Tibial nerve (tissue), 4 donors: ENCODE measurements around the gene MINK1. TPM values are rescaled to one million over a fixed set of nuclear protein-coding genes. Genes with fewer than 3 reads are reported as not detected.

Experiments used
- DNase-seq, 2 donors: peaks; one replicate each; pipeline ENCODE4 v3.0.0-alpha.2; 2019; ENCODE audit warnings: low spot score in 2 of 2
- H3K27ac ChIP-seq, 4 donors: fragments of 200-600 bp; sonication (generic) in 3 of 4; one replicate each; pipeline ENCODE4 v1.5.1; 2017 to 2019; ENCODE audit warnings: mild to moderate bottlenecking in 1 of 4
- H3K27me3 ChIP-seq, 2 donors: fragments of 200-600 bp; sonication (generic) in 1 of 2; one replicate each; pipeline versions ENCODE4 v1.5.1 to v1.6.0; 2017 to 2019
- H3K36me3 ChIP-seq, 3 donors: fragments of 200-600 bp; sonication (generic); one replicate each; pipeline ENCODE4 v1.5.1; 2018 to 2019
- H3K4me1 ChIP-seq, 4 donors: fragments of 200-600 bp; sonication (generic) in 3 of 4; one replicate each; pipeline ENCODE4 v1.5.1; 2017 to 2019
- H3K4me3 ChIP-seq, 4 donors: fragments of 200-600 bp; sonication (generic) in 3 of 4; one replicate each; pipeline ENCODE4 v1.5.1; 2017 to 2019; ENCODE audit warnings: mild to moderate bottlenecking in 1 of 4, moderate library complexity in 1 of 4
- H3K9me3 ChIP-seq, 4 donors: fragments of 200-600 bp; sonication (generic) in 3 of 4; one replicate each; pipeline ENCODE4 v1.5.1; 2017 to 2019
- CTCF ChIP-seq, 5 experiments: fragments of 200-600 bp in 3 of 5; fragments of 450-650 bp in 2 of 5; sonication (generic) in 3 of 5; IDR thresholded peaks; one replicate each; pipeline ENCODE4 v1.5.1; 2016 to 2019; ENCODE audit warnings: antibody characterized with exemption in 5 of 5, mild to moderate bottlenecking in 3 of 5, moderate library complexity in 2 of 5
- EP300 ChIP-seq, 2 donors: sonication (generic); formaldehyde crosslinking; IDR thresholded peaks; one replicate each; pipeline ENCODE4 v1.6.1; 2017; ENCODE audit warnings: antibody characterized with exemption in 2 of 2, mild to moderate bottlenecking in 1 of 2
- POLR2A ChIP-seq, 2 donors: fragments of 450-650 bp; IDR thresholded peaks; one replicate each; pipeline ENCODE4 v1.6.1; 2017; ENCODE audit warnings: antibody characterized with exemption in 2 of 2, mild to moderate bottlenecking in 2 of 2, moderate library complexity in 2 of 2
- WGBS, 2 donors: methylation state at CpG; one replicate each; pipeline ENCODE4 v1.1.5; 2018; 5-methylcytosine and 5-hydroxymethylcytosine counted together
- total RNA-seq, 4 donors: library from RNA; depleted of rRNA; stranded (reverse); fragments of >200 nt; gene quantifications; one replicate each; pipeline ENCODE4 v1.1.0, GENCODE V29; 2016

The MINK1 gene
- total RNA-seq, 4 donors from 2014 or later = 57.1 to 94.3 (median 85.7) TPM

- DNase-seq = no peak
- Histone ChIP-seq H3K9me3 (no peaks in the 10 kb centered on the region), H3K4me1 (peaks cover 0 to 19% (median 10%) of the 10 kb centered on the region in 4 donors), H3K36me3 (peaks cover 6 to 76% (median 27%) of the 10 kb centered on the region in 3 donors), H3K27ac (no peak overlapping the region), H3K27me3 (peaks cover 0 to 14% of the 10 kb centered on the region in 2 donors), H3K4me3 (no peak overlapping the region)
- 90 to 93% methylated on average over 13 of the region's 13 CpGs for WGBS, 2 donors
- no peak for TF ChIP-seq CTCF (IDR thresholded peaks at IDR 0.05)
- no peak for TF ChIP-seq EP300 (IDR thresholded peaks at IDR 0.05)
- TF ChIP-seq POLR2A (IDR thresholded peaks at IDR 0.05) = no peak
Measured at GRCh38 chr17:4895121-4895520, 62.0 kb downstream of the MINK1 start.

DNA sequence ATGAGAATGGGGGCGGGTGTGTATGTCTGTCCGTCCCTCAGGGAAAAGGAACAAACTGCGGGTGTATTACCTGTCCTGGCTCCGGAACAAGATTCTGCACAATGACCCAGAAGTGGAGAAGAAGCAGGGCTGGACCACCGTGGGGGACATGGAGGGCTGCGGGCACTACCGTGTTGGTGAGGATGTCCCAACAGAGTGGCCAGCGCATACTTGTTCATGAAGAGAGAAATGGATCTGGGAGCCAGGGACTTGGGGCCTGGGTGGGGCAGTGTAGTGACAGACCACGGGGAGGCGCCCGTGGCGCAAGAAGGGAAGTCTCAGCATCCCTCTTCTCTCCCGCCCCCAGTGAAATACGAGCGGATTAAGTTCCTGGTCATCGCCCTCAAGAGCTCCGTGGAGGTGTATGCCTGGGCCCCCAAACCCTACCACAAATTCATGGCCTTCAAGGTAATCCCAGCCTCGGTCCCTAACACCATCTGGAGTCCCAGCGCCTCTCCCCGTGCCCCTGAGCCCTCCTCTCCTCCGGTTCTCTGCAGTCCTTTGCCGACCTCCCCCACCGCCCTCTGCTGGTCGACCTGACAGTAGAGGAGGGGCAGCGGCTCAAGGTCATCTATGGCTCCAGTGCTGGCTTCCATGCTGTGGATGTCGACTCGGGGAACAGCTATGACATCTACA is 62.7 kb downstream of the MINK1 start:
- Histone ChIP-seq H3K4me3 (no peak overlapping the region), H3K9me3 (no peaks in the 10 kb centered on the region), H3K27me3 (peaks cover 0 to 16% of the 10 kb centered on the region in 2 donors), H3K27ac (no peak overlapping the region), H3K36me3 (peaks cover 6 to 69% (median 21%) of the 10 kb centered on the region in 3 donors), H3K4me1 (peaks cover 0 to 26% (median 14%) of the 10 kb centered on the region in 4 donors)
- DNase-seq = no peak
- WGBS, 2 donors = 69 to 73% methylated on average over 26 to 27 of the region's 27 CpGs
- TF ChIP-seq POLR2A (IDR thresholded peaks at IDR 0.05) (no peak), CTCF (IDR thresholded peaks at IDR 0.05) (no peak), EP300 (IDR thresholded peaks at IDR 0.05) (no peak)

DNA sequence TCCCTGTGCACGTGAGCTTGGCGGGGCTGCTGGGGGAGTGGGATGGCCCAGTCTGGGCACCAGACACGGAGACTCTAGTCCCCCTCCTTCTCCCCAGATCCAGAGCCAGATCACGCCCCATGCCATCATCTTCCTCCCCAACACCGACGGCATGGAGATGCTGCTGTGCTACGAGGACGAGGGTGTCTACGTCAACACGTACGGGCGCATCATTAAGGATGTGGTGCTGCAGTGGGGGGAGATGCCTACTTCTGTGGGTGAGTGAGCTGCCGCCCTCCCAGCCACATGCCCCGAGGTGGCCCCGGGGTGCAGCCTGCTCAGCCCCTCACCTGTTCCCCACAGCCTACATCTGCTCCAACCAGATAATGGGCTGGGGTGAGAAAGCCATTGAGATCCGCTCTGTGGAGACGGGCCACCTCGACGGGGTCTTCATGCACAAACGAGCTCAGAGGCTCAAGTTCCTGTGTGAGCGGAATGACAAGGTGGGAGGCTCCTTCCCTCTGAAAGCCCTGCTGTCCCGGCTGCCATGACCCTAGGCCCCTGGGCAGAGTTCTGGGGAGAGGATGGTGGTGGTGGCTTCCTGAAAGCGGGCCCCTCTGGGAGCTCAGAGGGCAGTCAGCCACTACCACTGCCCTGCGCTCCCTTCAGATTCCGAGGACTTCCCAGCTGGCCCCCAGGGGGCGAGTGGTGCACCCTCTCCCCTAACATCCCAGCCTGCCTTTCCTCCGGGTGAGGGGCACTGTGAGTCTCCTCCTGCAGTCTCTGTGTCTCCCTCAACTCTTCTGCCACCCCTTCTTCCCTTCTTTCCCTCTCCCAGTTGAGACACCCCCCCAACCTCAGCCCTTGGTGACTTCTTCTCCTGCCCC is 63.4 kb downstream of the MINK1 start:
- Histone ChIP-seq H3K36me3 (peaks cover 6 to 61% (median 21%) of the 10 kb centered on the region in 3 donors), H3K27me3 (peaks cover 0 to 16% of the 10 kb centered on the region in 2 donors), H3K9me3 (no peaks in the 10 kb centered on the region), H3K4me1 (peaks cover 0 to 33% (median 14%) of the 10 kb centered on the region in 4 donors), H3K27ac (no peak overlapping the region), H3K4me3 (no peak overlapping the region)
- no peak for DNase-seq
- WGBS, 2 donors = 88 to 89% methylated on average over 17 to 27 of the region's 27 CpGs
- TF ChIP-seq EP300 (IDR thresholded peaks at IDR 0.05) (no peak), CTCF (IDR thresholded peaks at IDR 0.05) (no peak), POLR2A (IDR thresholded peaks at IDR 0.05) (no peak)

DNA sequence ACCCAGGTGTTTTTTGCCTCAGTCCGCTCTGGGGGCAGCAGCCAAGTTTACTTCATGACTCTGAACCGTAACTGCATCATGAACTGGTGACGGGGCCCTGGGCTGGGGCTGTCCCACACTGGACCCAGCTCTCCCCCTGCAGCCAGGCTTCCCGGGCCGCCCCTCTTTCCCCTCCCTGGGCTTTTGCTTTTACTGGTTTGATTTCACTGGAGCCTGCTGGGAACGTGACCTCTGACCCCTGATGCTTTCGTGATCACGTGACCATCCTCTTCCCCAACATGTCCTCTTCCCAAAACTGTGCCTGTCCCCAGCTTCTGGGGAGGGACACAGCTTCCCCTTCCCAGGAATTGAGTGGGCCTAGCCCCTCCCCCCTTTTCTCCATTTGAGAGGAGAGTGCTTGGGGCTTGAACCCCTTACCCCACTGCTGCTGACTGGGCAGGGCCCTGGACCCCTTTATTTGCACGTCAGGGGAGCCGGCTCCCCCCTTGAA is 64.1 kb downstream of the MINK1 start:
- TF ChIP-seq EP300 (IDR thresholded peaks at IDR 0.05) (no peak), CTCF (IDR thresholded peaks at IDR 0.05) (no peak), POLR2A (IDR thresholded peaks at IDR 0.05) (no peak)
- no peaks in the 10 kb centered on the region for H3K9me3 ChIP-seq
- peaks cover 6 to 55% (median 21%) of the 10 kb centered on the region in 3 donors for H3K36me3 ChIP-seq
- WGBS, 2 donors = 67 to 76% methylated on average over 10 of the region's 10 CpGs
- DNase-seq = no peak
- H3K27me3 ChIP-seq = peaks cover 0 to 16% of the 10 kb centered on the region in 2 donors
- H3K27ac ChIP-seq = no peak overlapping the region
- H3K4me3 ChIP-seq = no peak overlapping the region
- peaks cover 0 to 39% (median 16%) of the 10 kb centered on the region in 4 donors for H3K4me1 ChIP-seq
